Neural cell (in vitro differentiated cells): ENCODE measurements around the gene NIP7.

ENCODE experiments used
- MXI1 ChIP-seq: fragments of 450-650 bp; conservative IDR thresholded peaks from 2 replicates; pipeline ENCODE4 v1.6.1; 2014; ENCODE audit warnings: antibody characterized with exemption, mild to moderate bottlenecking; ENCODE audit not compliant: poor library complexity, severe bottlenecking
- SMC3 ChIP-seq: fragments of 450-650 bp; conservative IDR thresholded peaks from 2 replicates; pipeline ENCODE4 v1.6.1; 2014; ENCODE audit warnings: antibody characterized with exemption, mild to moderate bottlenecking, moderate library complexity; ENCODE audit not compliant: poor library complexity
- TAF1 ChIP-seq: IDR thresholded peaks from 2 replicates; pipeline ENCODE4 v1.6.1; 2012; ENCODE audit warnings: low read depth
- TF ChIP-seq, protein P1 (sequence below): fragments of 450-650 bp; IDR thresholded peaks from 2 replicates; pipeline ENCODE4 v1.5.1; 2014; ENCODE audit warnings: antibody characterized with exemption, mild to moderate bottlenecking, moderate library complexity; ENCODE audit not compliant: poor library complexity, severe bottlenecking

GRCh38 chr16:69325784-69326171, 13.8 kb upstream of the NIP7 start:
- TF ChIP-seq MXI1 (no peak), SMC3 (no peak), TAF1 (no peak)
- TF ChIP-seq, protein P1, sequence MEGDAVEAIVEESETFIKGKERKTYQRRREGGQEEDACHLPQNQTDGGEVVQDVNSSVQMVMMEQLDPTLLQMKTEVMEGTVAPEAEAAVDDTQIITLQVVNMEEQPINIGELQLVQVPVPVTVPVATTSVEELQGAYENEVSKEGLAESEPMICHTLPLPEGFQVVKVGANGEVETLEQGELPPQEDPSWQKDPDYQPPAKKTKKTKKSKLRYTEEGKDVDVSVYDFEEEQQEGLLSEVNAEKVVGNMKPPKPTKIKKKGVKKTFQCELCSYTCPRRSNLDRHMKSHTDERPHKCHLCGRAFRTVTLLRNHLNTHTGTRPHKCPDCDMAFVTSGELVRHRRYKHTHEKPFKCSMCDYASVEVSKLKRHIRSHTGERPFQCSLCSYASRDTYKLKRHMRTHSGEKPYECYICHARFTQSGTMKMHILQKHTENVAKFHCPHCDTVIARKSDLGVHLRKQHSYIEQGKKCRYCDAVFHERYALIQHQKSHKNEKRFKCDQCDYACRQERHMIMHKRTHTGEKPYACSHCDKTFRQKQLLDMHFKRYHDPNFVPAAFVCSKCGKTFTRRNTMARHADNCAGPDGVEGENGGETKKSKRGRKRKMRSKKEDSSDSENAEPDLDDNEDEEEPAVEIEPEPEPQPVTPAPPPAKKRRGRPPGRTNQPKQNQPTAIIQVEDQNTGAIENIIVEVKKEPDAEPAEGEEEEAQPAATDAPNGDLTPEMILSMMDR: no peak
